GM12892 (cell line): Measurements from ENCODE around the gene YIPF2.

Experiments used
- DNase-seq: peaks from one replicate; pipeline ENCODE4 v3.0.0; 2011; ENCODE audit not compliant: insufficient read length
- FAIRE-seq: peaks from 2 replicates; lab custom pipeline; 2011; peaks lifted over from hg19 to GRCh38; lab: Jason Lieb, UNC
- POLR2A ChIP-seq: IDR thresholded peaks from 2 replicates; pipeline ENCODE4 v1.6.1; 2011; ENCODE audit warnings: low read depth, low read length, control low read depth
- POLR2AphosphoS5 ChIP-seq: IDR thresholded peaks from 2 replicates; pipeline ENCODE4 v1.6.1; 2011; ENCODE audit warnings: low read depth, low read length, control low read depth
- TAF1 ChIP-seq: IDR thresholded peaks from 2 replicates; pipeline ENCODE4 v1.6.1; 2011; ENCODE audit warnings: low read depth, mild to moderate bottlenecking, control low read depth, low read length, borderline replicate concordance

YIPF2 gene

GRCh38 chr19:10927730-10928562 lies 493 bp downstream of the YIPF2 start:
- FAIRE-seq (peak; percentile 9), DNase-seq (no peak)
- no peak for TF ChIP-seq POLR2A
- TF ChIP-seq TAF1 = no peak
- no peak for TF ChIP-seq POLR2AphosphoS5

DNA sequence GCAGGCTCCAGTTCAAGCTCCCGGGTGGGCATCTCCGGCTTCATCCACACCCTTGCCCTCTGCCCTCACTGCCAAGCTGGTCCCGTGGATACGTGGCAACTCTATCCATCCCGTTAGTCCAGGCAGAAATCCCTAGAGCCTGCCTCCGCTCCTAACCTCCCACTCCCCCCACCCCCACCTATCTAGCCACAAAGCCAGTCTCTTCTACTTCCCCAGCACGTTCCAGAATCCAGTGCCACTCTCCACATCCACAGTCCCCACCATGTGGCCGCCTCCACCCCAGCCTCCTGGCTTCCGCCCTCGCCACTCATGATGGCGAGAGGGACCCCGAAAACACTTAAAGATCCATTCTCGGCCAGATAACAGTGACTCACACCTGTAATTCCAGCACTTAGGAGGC lies 3.8 kb downstream of the YIPF2 start:
- FAIRE-seq (no peak), DNase-seq (no peak)
- TF ChIP-seq POLR2A (no peak), POLR2AphosphoS5 (no peak), TAF1 (no peak)

DNA sequence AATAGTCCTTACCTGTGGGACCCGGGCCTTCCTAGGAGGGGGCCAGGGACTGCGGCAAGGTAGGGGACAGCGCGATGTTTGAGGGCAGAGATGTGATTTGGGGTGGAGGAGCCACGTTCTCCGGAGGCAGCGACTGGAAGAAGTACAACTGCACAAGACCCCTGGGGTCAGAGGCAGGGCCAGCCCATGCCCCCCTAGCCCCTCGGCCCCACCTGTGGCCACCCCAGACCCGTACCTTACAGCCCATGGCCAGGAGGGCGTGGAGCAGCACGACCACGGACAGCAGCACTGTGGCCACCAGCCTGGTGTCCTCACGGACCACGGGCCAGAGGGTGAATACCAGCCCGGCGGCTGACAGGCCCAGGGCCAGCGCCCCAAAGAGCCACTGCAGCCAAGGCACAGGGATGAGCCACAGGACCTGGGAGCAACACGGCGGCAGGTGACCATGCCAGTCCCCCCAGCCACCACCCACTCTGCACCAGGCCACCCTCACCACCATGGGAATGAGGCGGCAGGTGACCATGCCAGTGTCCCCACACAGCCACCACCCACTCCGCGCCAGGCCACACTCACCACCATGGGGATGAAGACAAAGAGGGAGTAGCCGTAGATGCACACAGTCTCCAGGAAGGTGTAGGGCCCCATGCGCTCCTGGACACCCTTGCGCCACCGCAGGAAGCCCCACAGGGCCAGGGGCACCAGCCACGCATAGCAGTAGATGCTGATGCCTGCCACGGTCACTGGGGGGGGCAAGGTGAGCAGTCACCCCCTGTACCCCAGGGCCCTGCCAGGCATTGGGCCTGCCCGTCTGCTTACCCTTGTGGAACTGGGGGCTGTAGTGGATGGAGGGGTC lies 5.0 kb downstream of the YIPF2 start:
- TF ChIP-seq POLR2A = peak; percentile 13; the same call in 1 of the 2 replicates
- TF ChIP-seq POLR2AphosphoS5 = peak; percentile 72; the same call in 1 of the 2 replicates
- TF ChIP-seq TAF1 = no peak
- DNase-seq (no peak), FAIRE-seq (no peak)

DNA sequence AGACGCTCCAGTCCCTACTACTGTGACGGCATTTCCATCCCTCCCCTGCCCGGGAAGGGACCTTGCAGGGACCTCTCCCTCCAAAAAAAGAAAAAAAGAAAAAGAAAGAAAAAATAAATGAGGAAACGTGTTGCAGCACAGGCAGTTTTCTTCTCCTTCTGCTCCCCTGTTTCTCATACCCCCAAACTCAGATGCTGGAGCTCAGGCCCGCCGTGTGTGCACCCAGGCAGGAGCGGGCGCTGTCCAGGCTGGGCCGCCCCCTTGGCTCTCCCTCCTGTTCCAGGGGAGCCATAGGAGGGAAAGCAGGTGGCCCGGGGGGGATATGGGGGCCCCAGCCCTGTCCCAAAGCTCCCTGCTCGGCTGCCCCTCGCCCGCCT lies 5.8 kb downstream of the YIPF2 start:
- DNase-seq = no peak
- FAIRE-seq = no peak
- TF ChIP-seq POLR2AphosphoS5 (no peak), POLR2A (no peak)

GRCh38 chr19:10921910-10922637 lies 6.4 kb downstream of the YIPF2 start:
- FAIRE-seq (no peak), DNase-seq (no peak)
- TF ChIP-seq POLR2AphosphoS5 = no peak
- TF ChIP-seq POLR2A = no peak
- TF ChIP-seq TAF1 = no peak

DNA sequence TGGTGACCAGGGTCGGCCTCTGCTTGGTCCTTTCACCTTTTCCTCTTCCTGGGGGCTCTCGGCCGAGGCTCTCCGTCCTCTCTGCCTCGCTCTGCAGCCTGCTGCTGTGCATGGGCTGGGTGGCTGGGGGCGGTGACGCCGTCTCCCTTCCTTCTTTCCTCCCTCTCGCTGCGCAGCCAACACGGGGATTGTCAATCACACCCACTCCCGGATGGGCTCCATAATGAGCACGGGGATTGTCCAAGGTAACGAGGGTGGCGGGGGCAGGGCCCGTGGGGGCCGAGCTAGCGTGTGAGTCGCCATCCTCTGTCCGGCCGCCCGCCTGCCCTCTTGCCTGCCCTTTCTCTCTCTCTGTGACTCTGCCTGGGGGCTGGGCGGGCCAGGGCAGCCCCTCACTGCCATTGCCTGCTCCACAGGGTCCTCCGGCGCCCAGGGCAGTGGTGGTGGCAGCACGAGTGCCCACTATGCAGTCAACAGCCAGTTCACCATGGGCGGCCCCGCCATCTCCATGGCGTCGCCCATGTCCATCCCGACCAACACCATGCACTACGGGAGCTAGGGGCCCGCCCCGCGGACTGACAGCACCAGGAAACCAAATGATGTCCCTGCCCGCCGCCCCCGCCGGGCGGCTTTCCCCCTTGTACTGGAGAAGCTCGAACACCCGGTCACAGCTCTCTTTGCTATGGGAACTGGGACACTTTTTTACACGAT lies 7.1 kb downstream of the YIPF2 start:
- FAIRE-seq = no peak
- DNase-seq = no peak
- no peak for TF ChIP-seq TAF1
- TF ChIP-seq POLR2AphosphoS5 = no peak

- TF ChIP-seq POLR2A = no peak
- no peak for TF ChIP-seq TAF1
- TF ChIP-seq POLR2AphosphoS5 = no peak; the same call in 1 of the 2 replicates
- no peak for FAIRE-seq
- no peak for DNase-seq
Observed at GRCh38 chr19:10920781-10921180, 7.7 kb downstream of the YIPF2 start.

- FAIRE-seq = no peak
- DNase-seq = peak; percentile 1
- TF ChIP-seq TAF1 (no peak), POLR2AphosphoS5 (no peak), POLR2A (no peak)
Observed at GRCh38 chr19:10920288-10920655, 8.2 kb downstream of the YIPF2 start.

GRCh38 chr19:10919352-10920287 lies 8.8 kb downstream of the YIPF2 start:
- FAIRE-seq = no peak
- peak; percentile 3 for DNase-seq
- TF ChIP-seq POLR2AphosphoS5 = no peak
- no peak; the same call in 1 of the 2 replicates for TF ChIP-seq POLR2A
- TF ChIP-seq TAF1 = no peak

DNA sequence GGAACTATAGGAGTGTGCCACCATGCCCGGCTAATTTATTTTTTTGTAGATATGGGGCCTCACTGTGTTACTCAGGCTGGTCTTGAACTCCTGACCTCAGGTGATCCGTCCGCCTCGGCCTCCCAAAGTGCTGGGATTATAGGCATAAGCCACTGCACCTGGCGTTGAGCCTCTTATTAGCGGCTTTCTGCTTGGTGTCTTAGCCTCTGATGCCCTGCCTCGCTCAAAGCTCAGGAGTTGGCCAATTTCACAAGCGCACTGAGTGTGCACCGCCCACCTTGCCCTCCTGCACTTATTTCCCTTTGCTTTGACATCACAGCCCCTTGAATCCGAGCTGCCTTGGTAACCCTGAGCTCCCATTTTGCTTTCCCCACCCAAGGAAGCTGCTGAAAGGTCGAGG lies 10.1 kb downstream of the YIPF2 start:
- FAIRE-seq = no peak
- DNase-seq = peak; percentile 4
- TF ChIP-seq POLR2A (no peak), TAF1 (no peak), POLR2AphosphoS5 (no peak)
